ENCODE data around the gene LRP1. TPM values are rescaled to one million over a fixed set of nuclear protein-coding genes. Genes with fewer than 3 reads are reported as not detected.

Gene LRP1
- total RNA-seq, 4 donors from 2014 or later: 185 to 292 (median 216) TPM

GRCh38 chr12:57213763-57214397 is 85.6 kb downstream of the LRP1 start:
- whole genome bisulfite sequencing, 2 donors (ENCODE audit: low coverage in 1 of 2): 59% methylated on average over 3 of the region's 4 CpGs; no CpG with 5 or more reads in 1 of the 2 donors
- no peak for ATAC-seq
- no peak overlapping the region for H3K4me3 ChIP-seq
- no peak for TF ChIP-seq POLR2A (IDR thresholded peaks at IDR 0.05)
- no peak for TF ChIP-seq CTCF (IDR thresholded peaks at IDR 0.05)
- no peak for TF ChIP-seq EP300 (IDR thresholded peaks at IDR 0.05)
- no peak for TF ChIP-seq POLR2AphosphoS5 (IDR thresholded peaks at IDR 0.05)
- H3K27ac ChIP-seq: no peak overlapping the region
- H3K4me1 ChIP-seq: peaks cover 0 to 55% (median 17%) of the 10 kb centered on the region in 3 donors
- no peaks in the 10 kb centered on the region for H3K9me3 ChIP-seq
- H3K27me3 ChIP-seq: peaks cover 46% of the 10 kb centered on the region
- peaks cover 0 to 41% of the 10 kb centered on the region in 2 donors for H3K36me3 ChIP-seq

GRCh38 chr12:57214398-57214781 is 86.1 kb downstream of the LRP1 start:
- peaks cover 51% of the 10 kb centered on the region for H3K27me3 ChIP-seq
- H3K27ac ChIP-seq: no peak overlapping the region
- H3K4me1 ChIP-seq: peaks cover 0 to 52% (median 17%) of the 10 kb centered on the region in 3 donors
- TF ChIP-seq POLR2AphosphoS5 (IDR thresholded peaks at IDR 0.05): no peak
- peak in 3 of 4 experiments; percentile 66 to 81 (median 68) for TF ChIP-seq CTCF (IDR thresholded peaks at IDR 0.05)
- H3K36me3 ChIP-seq: peaks cover 0 to 36% of the 10 kb centered on the region in 2 donors
- WGBS, 2 donors (ENCODE audit: low coverage in 1 of 2): 3% methylated on average over 8 of the region's 14 CpGs; no CpG with 5 or more reads in 1 of the 2 donors
- H3K9me3 ChIP-seq: no peaks in the 10 kb centered on the region
- H3K4me3 ChIP-seq: no peak overlapping the region
- ATAC-seq: peak; percentile 48

- no peaks in the 10 kb centered on the region for H3K9me3 ChIP-seq
- H3K27me3 ChIP-seq: peaks cover 58% of the 10 kb centered on the region
- peaks cover 0 to 29% of the 10 kb centered on the region in 2 donors for H3K36me3 ChIP-seq
- H3K27ac ChIP-seq: no peak overlapping the region
- TF ChIP-seq POLR2A (IDR thresholded peaks at IDR 0.05): no peak
- no peak for TF ChIP-seq CTCF (IDR thresholded peaks at IDR 0.05)
- no peak for TF ChIP-seq EP300 (IDR thresholded peaks at IDR 0.05)
- TF ChIP-seq POLR2AphosphoS5 (IDR thresholded peaks at IDR 0.05): no peak
- no peak overlapping the region for H3K4me3 ChIP-seq
- no peak for ATAC-seq
- 21 to 22% methylated on average over 8 to 11 of the region's 11 CpGs for WGBS, 2 donors (ENCODE audit: low coverage in 1 of 2)
- H3K4me1 ChIP-seq: peaks cover 0 to 53% (median 17%) of the 10 kb centered on the region in 3 donors
Measured at GRCh38 chr12:57215065-57215464, 86.8 kb downstream of the LRP1 start.

GRCh38 chr12:57215668-57216013 is 87.4 kb downstream of the LRP1 start:
- ATAC-seq: no peak
- H3K27me3 ChIP-seq: peaks cover 64% of the 10 kb centered on the region
- peaks cover 0 to 23% of the 10 kb centered on the region in 2 donors for H3K36me3 ChIP-seq
- no peak overlapping the region for H3K27ac ChIP-seq
- peaks cover 0 to 58% (median 17%) of the 10 kb centered on the region in 3 donors for H3K4me1 ChIP-seq
- peak overlapping the region in 1 of 2 donors; percentile 48 for H3K4me3 ChIP-seq
- 0 to 5% methylated on average over 1 to 4 of the region's 7 CpGs for WGBS, 2 donors (ENCODE audit: low coverage in 1 of 2)
- no peaks in the 10 kb centered on the region for H3K9me3 ChIP-seq
- no peak for TF ChIP-seq EP300 (IDR thresholded peaks at IDR 0.05)
- no peak for TF ChIP-seq CTCF (IDR thresholded peaks at IDR 0.05)
- TF ChIP-seq POLR2AphosphoS5 (IDR thresholded peaks at IDR 0.05): no peak
- TF ChIP-seq POLR2A (IDR thresholded peaks at IDR 0.05): no peak

Data from gastroesophageal sphincter (tissue), 4 donors.